LNCAP (cell line): ENCODE data around the gene DVL3.

Experiments
- CTCF ChIP-seq: fragments of 450-650 bp; IDR thresholded peaks from 2 replicates; pipeline ENCODE4 v1.5.1; 2017; ENCODE audit warnings: mild to moderate bottlenecking

DVL3 gene

GRCh38 chr3:184168363-184169120 is 13.4 kb downstream of the DVL3 start:
- TF ChIP-seq CTCF = no peak

GRCh38 chr3:184169896-184170875 is 15.0 kb downstream of the DVL3 start:
- no peak for TF ChIP-seq CTCF

- no peak for TF ChIP-seq CTCF
Observed at GRCh38 chr3:184171562-184171961, 16.4 kb downstream of the DVL3 start.

GRCh38 chr3:184172681-184173373 is 17.6 kb downstream of the DVL3 start:
- TF ChIP-seq CTCF = no peak

GRCh38 chr3:184173374-184173722 is 18.2 kb downstream of the DVL3 start:
- no peak for TF ChIP-seq CTCF

DNA sequence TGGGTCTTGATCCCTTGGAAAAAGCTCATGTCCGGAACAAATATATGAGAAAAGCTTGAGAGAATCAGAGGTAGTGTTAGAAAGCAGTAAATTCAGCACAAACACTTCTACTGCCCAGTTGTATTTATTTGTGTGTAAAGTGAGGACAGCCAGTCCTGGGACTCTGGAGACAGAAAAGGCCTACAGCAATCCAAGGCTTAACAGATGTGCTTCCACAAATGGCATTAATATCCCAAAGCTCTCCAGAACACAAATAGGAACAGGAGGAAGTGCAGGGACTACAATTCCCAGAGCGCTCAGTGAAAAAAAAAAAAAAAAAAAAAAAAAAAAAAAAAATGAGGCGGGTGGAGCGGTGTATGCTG is 19.1 kb downstream of the DVL3 start:
- no peak for TF ChIP-seq CTCF

DNA sequence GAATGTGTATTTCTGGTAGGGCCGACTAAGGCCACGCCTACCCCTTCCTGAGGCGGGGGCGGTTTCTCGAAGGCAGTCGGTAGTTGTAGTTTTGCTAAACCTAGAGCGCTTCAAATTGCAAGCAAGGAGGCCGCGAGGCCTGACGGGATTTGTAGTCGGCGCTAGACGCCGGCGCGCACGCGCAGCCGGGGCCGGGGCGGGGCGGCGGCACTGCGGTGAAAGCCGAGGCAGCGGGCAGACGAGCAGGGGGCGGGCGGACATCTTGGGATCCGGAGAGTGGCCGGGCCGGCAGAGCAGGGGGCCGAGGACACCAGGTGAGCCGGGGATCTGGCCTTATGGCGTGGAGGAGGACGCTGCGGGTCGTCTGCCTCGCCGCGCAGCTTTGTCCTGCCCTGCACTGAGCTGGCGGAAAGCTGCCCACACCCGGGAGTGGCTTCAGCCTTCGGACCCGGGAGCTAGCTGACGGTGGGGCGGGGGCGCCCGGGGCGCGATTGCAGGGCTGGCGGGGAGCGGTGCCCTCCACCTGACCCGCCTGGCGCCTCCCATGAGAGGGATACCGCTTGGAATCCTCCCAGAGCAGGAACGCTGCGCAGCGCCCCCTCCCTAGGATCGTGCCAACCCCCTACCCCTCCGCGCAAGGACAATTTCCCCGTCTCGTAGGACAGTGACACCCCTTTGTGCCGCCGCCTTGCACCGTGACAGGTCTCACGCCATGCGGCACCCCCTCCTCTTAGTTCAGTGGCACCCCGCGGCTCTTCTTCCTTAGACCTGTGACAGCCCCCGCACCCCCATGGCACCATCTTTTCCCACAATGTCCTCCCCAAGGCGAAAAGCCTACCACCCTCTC is 19.7 kb downstream of the DVL3 start, which contains the start of gene AP2M1:
AP2M1 (plus strand) TSS at position 210 of the 847 bp plus-strand sequence. CDS start 2,139 bp downstream, outside the sequence.
- TF ChIP-seq CTCF = no peak; the same call in 1 of the 2 replicates
